ENCODE data around the gene TDRD12.

- TF ChIP-seq, protein P1, sequence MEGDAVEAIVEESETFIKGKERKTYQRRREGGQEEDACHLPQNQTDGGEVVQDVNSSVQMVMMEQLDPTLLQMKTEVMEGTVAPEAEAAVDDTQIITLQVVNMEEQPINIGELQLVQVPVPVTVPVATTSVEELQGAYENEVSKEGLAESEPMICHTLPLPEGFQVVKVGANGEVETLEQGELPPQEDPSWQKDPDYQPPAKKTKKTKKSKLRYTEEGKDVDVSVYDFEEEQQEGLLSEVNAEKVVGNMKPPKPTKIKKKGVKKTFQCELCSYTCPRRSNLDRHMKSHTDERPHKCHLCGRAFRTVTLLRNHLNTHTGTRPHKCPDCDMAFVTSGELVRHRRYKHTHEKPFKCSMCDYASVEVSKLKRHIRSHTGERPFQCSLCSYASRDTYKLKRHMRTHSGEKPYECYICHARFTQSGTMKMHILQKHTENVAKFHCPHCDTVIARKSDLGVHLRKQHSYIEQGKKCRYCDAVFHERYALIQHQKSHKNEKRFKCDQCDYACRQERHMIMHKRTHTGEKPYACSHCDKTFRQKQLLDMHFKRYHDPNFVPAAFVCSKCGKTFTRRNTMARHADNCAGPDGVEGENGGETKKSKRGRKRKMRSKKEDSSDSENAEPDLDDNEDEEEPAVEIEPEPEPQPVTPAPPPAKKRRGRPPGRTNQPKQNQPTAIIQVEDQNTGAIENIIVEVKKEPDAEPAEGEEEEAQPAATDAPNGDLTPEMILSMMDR (IDR thresholded peaks at IDR 0.05) = no peak
- no peak for TF ChIP-seq POLR2A (IDR thresholded peaks at IDR 0.05)
- no peak for TF ChIP-seq POLR2AphosphoS5 (IDR thresholded peaks at IDR 0.05)
- TF ChIP-seq EP300 (IDR thresholded peaks at IDR 0.05) = no peak
Observed at GRCh38 chr19:32720936-32721250, 1.3 kb downstream of the TDRD12 start.
